HFF-Myc (cell line): ENCODE results near the gene KCNS3.

Experiments used
- DNase-seq: peaks from one replicate; pipeline ENCODE4 v3.0.0-alpha.2; 2011; ENCODE audit warnings: low read depth; ENCODE audit errors: extremely low read depth
- H3K4me3 ChIP-seq: replicated peaks from 2 replicates; pipeline ENCODE4 v1.5.1; 2011; ENCODE audit warnings: low read depth, mild to moderate bottlenecking, control low read depth, low read length
- TF ChIP-seq, protein P1 (sequence below): IDR thresholded peaks from 2 replicates; pipeline ENCODE4 v1.5.1; 2012; ENCODE audit warnings: mild to moderate bottlenecking, low read depth, low read length, control low read depth; ENCODE audit errors: missing control alignments

KCNS3 gene

DNA sequence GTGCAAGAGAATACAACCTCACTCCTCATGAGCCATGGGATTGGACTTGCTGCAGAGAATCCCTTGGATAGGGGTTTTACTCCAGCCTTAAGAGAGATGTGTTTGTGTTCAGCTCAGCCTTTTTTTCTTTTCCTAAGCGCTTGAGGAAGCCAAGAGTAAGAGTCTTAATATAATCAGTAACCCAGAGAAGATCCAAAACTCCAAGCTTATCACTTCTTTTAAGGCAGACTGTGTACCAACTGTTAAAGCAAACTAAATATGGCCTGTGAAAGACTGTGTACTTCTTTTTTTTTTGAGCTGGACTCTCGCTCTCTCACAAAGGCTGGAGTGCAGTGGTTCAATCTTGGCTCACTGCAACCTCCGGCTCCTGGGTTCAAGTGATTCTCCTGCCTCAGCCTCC, 31.8 kb upstream of the KCNS3 start:
- TF ChIP-seq, protein P1, sequence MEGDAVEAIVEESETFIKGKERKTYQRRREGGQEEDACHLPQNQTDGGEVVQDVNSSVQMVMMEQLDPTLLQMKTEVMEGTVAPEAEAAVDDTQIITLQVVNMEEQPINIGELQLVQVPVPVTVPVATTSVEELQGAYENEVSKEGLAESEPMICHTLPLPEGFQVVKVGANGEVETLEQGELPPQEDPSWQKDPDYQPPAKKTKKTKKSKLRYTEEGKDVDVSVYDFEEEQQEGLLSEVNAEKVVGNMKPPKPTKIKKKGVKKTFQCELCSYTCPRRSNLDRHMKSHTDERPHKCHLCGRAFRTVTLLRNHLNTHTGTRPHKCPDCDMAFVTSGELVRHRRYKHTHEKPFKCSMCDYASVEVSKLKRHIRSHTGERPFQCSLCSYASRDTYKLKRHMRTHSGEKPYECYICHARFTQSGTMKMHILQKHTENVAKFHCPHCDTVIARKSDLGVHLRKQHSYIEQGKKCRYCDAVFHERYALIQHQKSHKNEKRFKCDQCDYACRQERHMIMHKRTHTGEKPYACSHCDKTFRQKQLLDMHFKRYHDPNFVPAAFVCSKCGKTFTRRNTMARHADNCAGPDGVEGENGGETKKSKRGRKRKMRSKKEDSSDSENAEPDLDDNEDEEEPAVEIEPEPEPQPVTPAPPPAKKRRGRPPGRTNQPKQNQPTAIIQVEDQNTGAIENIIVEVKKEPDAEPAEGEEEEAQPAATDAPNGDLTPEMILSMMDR: no peak
- no peak for DNase-seq
- H3K4me3 ChIP-seq: no peak overlapping the region

DNA sequence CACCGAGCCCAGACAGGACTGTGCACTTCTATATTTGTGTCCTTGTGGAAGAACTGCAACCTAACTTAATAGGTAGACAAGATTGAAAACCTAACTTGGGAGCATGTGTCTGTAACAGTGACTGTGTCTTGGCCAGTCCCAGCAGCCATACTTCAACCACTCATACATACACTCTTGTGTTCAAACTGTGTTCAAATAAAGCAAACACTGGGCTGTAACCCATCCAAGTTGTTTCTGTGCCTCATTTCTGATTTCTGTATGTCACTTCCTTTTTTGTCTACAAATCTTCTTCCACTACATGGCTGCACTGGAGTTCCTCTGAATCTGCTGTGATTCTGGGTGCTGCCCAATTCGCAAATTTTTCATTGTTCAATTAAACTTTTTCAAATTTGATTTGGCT, 31.2 kb upstream of the KCNS3 start:
- TF ChIP-seq, protein P1: no peak
- no peak for DNase-seq
- H3K4me3 ChIP-seq: no peak overlapping the region

DNA sequence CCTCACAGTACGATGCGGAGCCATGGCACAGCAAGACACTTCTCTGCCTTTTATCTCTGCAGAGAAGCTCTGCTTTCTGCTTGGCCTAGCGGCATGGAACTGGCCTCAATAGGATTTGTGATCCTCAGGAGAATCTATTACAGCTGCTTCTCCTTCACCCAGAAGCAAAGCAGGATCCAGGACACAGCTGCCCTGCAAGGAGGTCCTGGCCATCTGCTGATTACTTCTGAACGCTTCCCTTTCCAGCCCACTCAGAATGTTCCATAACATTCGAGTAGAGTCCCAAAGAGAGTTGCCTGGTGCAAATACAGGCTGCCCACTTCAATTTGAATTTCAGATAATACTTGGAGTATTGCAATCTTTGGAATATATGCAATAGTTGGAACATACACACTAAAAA, 29.2 kb upstream of the KCNS3 start:
- no peak for DNase-seq
- TF ChIP-seq, protein P1: no peak
- no peak overlapping the region for H3K4me3 ChIP-seq

DNA sequence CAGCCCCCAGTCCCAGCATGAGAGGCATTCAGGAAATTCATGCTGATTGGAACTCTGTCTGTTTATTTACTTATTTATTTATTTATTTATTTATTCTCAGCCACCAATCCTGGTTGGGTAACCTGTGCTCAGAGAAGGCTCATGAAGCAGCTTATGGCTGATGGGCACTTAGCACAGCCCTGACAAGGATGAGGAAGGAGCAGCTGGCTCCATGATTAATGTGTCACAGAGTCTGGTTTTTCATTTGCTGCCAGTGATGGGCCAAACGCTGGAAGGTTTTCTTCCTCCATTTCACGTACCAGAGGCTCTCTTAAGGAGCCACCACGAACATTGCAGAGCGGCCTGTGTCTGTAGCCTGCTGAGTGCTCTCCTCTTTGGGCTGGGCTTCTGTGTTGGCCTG, 28.3 kb upstream of the KCNS3 start:
- TF ChIP-seq, protein P1: no peak

DNA sequence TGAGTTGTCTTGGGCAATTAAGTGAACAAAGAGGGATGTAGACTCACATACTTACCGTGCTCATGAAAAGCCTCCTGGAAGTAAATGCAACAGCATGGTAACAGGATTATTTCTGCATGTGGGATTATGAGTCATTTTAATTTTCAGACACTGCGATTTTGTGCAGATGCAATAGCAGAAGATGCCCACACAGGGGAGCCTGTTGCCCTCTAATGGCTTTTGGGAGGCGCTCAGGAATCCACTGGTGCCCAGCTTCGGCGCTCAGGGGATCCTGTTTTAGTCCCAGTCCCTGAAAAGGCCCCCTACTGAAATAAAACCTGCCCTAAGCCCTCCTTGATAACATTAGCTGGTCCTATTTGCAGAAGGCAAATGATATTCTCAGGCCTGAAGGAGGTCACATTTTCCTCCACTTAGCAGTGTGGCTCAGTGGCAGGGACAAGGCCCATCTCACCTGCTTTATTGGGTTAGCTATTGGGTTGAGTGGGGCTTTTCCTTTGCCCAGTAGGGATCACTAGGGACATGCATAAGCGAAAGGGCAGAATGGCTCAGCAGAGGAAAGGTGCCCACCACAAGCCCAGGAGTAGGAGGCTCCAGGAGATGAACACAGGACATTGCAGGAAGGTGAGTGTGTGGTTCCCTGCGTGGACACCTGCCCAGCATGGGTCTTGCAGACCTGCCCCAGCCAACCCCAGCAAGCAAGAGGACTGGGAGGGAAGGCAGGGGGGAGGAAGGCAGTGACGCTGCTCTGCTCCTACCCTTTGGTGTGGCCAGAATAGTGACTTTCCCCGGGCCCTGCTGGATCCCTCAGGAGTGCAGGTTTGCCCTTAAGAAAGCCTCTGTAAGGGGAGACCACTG, 26.5 kb upstream of the KCNS3 start:
- DNase-seq: peak; percentile 65
- no peak overlapping the region for H3K4me3 ChIP-seq
- TF ChIP-seq, protein P1: peak; percentile 76

More for the DNA sequence above, 28.3 kb upstream of the KCNS3 start:
- no peak overlapping the region for H3K4me3 ChIP-seq
- DNase-seq: no peak

DNA sequence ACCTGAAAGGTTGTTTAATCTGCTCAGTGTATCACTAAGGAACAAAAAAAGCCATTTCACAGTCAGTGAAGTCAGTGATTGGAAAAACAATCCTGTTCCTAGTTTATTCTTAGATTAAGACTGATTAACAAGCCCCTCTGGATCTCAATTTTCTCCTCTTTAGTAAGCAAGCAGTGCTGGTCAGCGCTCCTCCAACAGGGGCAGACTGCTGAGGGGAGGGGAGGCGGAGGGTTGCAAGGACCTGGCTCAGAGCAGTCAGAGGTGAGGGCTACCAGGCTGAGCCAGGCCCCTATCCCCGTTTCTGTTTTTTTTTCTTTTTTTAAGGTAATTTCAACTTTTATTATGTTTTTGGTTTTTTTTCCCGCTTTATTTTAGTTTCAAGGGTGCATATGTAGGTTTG, 24.7 kb upstream of the KCNS3 start:
- TF ChIP-seq, protein P1: no peak
- DNase-seq: no peak

More for the DNA sequence above, 24.7 kb upstream of the KCNS3 start:
- H3K4me3 ChIP-seq: no peak overlapping the region
